Islet of Langerhans (tissue), 1 donor: Measurements from ENCODE around the gene TPM2.

Experiments
- FAIRE-seq: peaks from one replicate; lab custom pipeline; 2011; peaks lifted over from hg19 to GRCh38; lab: Jason Lieb, UNC

Gene TPM2

GRCh38 chr9:35689542-35690293, at the start of gene TPM2:
Gene TPM2, minus strand, starts transcription at chr9:35689925. Its CDS starts 108 bp downstream, at chr9:35689817.
- FAIRE-seq, result no peak

- no peak for FAIRE-seq
Measured at GRCh38 chr9:35738924-35739323, 49.2 kb upstream of the TPM2 start.

- FAIRE-seq, result no peak
Measured at GRCh38 chr9:35738186-35738585, 48.5 kb upstream of the TPM2 start.

DNA sequence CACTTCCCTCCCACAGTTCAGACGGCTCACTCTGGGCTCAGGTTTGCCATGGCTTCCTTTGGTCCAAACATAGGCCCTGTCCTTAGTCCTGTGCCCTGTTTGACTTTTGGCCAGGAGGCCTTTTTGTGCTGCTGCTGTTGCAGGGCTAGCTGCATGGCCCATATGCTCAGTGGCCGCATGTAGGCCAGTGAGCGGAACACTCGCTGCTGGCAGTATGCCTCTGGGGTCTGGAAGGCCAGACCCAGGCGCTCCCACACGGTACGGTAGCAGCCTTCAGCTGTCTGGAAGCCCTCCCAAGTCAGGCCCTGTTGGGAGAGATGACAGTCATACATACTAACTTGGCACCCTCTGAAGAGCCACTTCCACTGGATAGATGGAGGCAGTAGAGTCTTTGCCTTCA, 47.4 kb upstream of the TPM2 start:
- no peak for FAIRE-seq

GRCh38 chr9:35736201-35736633, 46.5 kb upstream of the TPM2 start:
- FAIRE-seq, result no peak

GRCh38 chr9:35734096-35734495, 44.4 kb upstream of the TPM2 start:
- no peak for FAIRE-seq

- FAIRE-seq, result no peak
Measured at GRCh38 chr9:35732800-35733541, 43.2 kb upstream of the TPM2 start.

DNA sequence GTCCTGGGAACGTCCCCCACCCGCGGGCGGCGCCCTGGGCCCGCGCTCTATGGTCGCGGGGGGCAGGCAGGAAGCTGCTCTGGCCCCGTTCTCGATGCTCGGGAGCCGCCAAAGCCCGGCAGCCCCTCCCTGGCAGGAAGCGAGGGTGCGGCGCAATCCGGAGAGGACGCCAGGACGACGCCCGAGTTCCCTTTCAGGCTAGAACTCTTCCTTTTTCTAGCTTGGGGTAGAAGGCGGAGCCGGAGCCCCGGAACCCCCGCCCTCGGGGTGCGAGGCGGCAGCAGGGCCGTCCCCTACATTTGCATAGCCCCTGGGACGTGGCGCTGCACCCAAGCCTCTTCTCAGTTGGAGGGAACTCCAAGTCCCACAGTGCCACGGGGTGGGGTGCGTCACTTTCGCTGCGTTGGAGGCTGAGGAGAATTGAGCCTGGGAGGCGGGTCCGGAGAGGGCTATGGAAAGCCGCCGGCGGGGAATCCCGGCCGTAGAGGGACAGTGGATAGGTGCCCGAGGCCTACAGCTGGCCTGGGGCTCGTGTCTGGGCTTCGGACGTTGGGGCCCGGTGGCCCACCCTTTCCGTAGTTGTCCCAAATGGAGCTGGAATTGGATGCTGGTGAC, 42.6 kb upstream of the TPM2 start, which contains the start of the genes CREB3 and TLN1:
Gene CREB3 (plus strand): TSS at position 482 of the 615 bp plus-strand sequence. CDS start 107 bp downstream, at position 589.
Gene TLN1 (minus strand): TSS at position 11 of the 615 bp plus-strand sequence. CDS start 6,501 bp downstream, outside the sequence.
- FAIRE-seq, result no peak

DNA sequence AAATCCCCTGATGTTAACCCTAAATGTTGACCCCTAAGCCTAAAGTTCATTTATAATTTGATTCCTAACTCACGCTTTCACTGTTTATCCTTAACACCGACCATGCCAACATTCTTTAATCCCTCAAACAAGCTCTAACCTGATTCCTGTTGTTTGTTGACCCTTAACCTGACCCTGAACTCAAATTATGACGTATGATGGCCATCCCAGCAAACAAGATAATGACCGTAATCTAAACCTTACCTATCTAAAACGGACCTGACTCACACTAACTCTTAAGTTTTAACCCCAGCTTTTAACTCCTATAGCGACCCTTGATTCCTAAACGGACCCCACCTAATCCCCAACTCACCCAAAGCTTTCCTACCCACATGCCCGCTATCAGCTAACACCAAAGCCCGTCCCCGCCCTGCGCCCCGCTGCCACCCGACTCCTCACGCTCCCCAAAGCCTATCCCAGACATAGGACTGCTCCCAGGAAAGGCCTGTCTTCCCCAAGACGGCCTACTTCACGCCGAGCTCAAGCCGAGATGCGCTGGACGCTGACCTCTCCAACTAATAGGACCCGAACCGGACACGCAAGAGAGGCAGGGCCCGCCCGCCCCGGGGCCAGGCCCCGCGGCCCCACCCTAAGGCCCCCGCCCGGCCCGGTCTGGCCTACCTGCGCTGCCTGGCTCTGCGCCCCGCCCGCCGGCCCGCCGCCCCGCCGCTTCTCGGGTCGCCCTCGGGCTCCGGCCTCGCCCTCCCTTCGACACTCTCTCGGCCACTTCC, 41.9 kb upstream of the TPM2 start:
- FAIRE-seq, result no peak

DNA sequence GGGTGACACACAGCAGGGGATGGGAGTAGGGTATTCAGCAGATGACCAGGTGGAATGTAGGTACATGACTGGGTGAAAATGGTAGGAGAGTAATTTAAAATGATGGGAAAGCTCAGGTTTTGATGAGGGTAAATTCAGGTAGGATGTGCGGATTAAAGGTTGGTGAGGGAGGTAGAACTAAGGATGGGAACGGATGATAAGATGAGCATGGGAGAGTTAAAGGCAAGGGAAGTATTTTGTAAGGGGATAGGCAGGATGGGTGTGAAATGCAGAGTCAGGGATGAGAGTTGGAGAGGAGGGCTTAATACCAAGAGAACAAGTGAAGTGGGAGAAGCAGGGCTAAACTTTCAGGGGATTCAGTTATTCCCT, 40.7 kb upstream of the TPM2 start:
- FAIRE-seq, result no peak

DNA sequence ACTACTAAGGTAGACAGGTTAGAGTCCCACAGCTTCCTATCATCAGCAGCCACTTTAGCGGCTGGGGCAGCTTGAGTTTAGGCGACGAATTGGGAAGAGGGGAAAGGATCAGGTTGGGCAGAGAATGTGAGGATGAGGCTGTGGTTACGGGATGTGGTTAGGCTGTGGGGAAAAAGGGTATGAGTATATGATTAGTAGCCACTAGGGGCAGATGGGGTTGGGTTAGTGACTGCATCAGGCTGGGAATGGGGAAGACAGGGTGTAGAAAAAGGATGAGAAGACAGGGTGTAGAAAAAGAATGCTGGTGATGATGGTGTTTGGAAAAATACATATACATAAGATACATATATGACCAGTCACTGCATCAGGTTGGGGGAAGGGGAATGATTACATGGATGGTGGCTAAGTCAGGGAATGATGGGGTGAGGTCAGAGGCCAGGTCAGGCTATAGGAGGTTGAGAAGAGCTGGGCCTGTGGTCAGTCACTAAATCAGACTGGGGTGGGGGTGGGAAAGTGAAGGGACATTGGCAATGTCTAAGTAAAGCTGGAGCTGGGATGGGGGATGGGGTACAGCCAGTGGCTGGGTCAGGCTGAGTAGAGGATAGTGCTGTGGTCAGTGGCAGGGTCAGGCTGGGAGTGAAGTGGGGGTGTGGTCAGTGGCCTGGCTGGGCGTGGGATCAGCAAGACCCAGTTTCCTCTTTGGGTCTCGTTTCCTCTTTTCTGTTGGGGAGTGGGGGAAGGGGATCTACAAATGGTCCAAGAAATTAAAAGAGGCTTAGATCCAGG, 40.2 kb upstream of the TPM2 start:
- FAIRE-seq, result no peak

GRCh38 chr9:35729101-35729500, 39.4 kb upstream of the TPM2 start:
- FAIRE-seq, result no peak

- no peak for FAIRE-seq
Measured at GRCh38 chr9:35728041-35728971, 38.6 kb upstream of the TPM2 start.

DNA sequence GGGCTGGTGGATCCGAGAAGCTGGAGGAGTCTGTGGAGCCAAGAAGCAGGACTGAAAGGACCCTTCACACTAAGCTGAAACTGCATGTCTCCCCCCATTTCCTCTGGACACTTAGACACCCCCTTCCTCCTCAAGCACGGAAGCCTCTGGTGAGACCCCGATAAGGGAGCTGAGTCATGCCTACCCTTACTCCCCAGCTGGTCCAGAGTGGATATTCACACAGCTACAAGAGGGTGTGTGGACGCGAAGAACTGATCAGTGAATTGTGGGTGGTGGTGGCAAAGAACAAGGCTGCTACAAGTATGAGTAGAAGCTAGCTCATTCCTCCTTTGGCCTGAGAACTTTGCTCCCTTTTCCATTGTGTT, 37.9 kb upstream of the TPM2 start:
- FAIRE-seq, result no peak

GRCh38 chr9:35726931-35727330, 37.2 kb upstream of the TPM2 start:
- no peak for FAIRE-seq

DNA sequence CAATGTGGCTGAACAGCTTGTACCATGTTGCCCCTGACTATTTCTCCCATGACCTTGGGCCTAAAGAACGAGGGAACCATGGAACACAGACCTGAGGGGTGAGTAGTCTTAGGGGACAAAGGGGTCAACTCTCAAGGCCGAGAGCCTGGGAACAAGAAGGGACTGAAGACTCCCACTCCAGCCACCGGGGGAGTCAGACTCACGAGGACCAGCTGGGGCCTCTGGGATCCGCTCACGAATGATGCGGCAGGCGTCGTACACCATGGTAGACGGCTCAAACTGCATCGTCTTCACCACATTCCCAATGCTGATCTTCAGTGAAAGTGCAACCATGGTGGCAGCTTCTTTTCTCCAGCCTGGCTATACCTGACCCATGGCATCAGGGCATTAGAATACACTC, 35.6 kb upstream of the TPM2 start:
- no peak for FAIRE-seq

DNA sequence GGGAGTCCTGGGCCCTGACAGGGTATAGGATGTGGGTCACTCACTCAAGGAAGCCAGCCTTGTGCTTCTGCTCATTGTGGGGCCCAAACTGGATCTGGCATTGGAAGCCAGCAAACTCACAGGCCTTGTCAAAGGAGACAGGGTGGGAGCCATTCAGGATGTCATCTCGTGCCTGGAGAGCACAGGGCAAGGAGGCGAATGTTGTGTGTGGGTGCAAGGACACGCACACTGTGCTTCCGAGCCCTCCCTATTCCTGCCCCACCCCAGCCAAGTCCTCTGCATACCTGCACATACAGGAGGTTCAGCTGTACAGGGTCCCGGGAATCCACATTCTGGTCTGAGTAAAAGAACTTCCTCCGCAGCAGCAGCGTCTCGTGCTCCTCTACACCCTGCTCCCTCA, 34.2 kb upstream of the TPM2 start:
- no peak for FAIRE-seq

GRCh38 chr9:35723426-35723825, 33.7 kb upstream of the TPM2 start:
- FAIRE-seq, result no peak

GRCh38 chr9:35719546-35719945, 29.8 kb upstream of the TPM2 start:
- no peak for FAIRE-seq

DNA sequence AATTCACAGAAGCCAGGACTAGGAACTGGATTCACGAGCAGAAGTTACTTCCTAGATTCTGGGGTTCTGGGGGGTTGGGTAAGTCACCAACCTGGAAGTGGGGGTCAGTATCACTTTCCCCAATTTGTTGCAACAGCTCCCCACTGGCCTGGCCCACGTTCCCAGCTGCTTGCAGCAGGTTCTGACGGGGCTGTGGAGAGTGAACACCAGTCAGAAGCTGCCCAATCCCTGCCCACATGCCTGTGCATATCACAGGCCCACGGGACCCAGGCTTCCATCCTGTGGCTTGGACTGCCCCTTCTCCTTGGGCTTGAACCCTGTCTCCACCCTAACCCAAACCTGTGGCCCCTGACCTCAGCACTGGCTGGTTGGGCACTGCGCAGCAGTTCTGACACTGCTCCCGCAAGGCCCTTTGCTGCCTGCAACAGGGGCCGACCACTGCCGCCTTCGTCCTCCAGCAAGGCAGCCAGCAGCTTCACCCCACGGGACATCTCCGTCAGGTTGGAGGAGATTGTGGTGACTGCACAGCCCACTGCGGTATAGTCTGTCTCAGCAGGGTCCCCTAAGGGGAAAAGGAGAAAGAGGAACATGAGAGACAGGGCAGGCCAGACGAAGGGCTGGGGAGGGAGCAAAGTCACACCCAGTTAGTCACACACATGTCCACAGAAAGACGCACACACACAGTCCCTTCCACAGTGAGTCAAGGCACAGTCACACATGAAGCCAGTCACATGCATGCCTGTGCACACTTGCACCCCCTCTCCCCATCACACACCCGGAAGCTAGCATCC, 29.2 kb upstream of the TPM2 start:
- no peak for FAIRE-seq
